ENCODE data around the gene RPL28.

RPL28 gene

DNA sequence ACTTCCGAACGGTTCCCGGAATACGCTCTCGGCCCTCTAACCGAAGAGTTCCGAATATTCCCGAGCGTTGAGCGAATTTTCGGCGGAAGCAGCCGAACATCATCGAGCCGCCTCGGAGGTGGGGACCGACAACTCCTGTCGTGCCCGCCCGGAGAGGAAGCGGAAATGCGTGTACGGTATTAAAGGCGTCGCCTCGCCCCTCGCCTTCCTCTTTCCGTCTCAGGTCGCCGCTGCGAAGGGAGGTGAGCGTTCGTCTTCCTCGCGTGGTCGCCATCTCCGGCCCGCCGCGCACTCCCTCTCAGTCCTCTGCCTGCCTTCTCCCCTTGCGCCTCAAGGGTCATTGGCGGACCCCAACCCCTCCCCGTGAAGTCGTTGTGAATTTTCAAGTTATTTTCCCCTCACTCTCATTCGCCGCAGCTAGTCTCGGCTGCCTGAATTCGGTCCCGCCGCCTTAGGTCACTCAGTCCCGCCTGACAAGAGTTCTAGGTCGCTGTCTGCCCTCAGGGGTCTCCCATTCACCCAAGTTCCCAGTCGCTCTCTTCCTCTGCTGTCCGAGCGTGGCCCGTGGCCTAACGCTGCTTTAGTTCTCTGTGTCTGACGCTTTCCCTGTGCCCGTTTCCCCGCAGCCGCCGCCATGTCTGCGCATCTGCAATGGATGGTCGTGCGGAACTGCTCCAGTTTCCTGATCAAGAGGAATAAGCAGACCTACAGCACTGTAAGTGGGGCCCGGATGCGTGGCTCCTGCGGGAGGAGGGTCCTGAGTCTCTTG, at the start of gene RPL28:
TSS of gene RPL28 (plus strand) at position 209 of the 769 bp plus-strand sequence. CDS start at position 635, 426 bp downstream.
- no peaks in the 10 kb centered on the region for H3K9me3 ChIP-seq (ENCODE audit: insufficient read depth, low read length)
- no peak for TF ChIP-seq EZH2phosphoT487 (IDR thresholded peaks at IDR 0.05; ENCODE audit: low read depth)
- TF ChIP-seq, protein P1, sequence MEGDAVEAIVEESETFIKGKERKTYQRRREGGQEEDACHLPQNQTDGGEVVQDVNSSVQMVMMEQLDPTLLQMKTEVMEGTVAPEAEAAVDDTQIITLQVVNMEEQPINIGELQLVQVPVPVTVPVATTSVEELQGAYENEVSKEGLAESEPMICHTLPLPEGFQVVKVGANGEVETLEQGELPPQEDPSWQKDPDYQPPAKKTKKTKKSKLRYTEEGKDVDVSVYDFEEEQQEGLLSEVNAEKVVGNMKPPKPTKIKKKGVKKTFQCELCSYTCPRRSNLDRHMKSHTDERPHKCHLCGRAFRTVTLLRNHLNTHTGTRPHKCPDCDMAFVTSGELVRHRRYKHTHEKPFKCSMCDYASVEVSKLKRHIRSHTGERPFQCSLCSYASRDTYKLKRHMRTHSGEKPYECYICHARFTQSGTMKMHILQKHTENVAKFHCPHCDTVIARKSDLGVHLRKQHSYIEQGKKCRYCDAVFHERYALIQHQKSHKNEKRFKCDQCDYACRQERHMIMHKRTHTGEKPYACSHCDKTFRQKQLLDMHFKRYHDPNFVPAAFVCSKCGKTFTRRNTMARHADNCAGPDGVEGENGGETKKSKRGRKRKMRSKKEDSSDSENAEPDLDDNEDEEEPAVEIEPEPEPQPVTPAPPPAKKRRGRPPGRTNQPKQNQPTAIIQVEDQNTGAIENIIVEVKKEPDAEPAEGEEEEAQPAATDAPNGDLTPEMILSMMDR (IDR thresholded peaks at IDR 0.05; ENCODE audit: low read depth, low read length): no peak
- H3K4me2 ChIP-seq (ENCODE audit: low read length): peak within 1 kb of the TSS; percentile 99
- peak within 1 kb of the TSS; percentile 81 for H3K4me3 ChIP-seq (ENCODE audit: low read length)
- H3K27ac ChIP-seq (ENCODE audit: low read length): peak within 1 kb of the TSS; percentile 89
- peaks cover 49% of the 10 kb centered on the region for H4K20me1 ChIP-seq (ENCODE audit: insufficient read depth, low read length)
- H3K27me3 ChIP-seq (ENCODE audit: low read depth, low read length): no peaks in the 10 kb centered on the region
- peaks cover 66% of the 10 kb centered on the region for H3K79me2 ChIP-seq (ENCODE audit: low read length)
- H3K4me1 ChIP-seq (ENCODE audit: low read length): peaks cover 31% of the 10 kb centered on the region
- peaks cover 58% of the 10 kb centered on the region for H3K36me3 ChIP-seq (replicated peaks; ENCODE audit: low read depth, low read length)
- H2AFZ ChIP-seq (ENCODE audit: low read depth, low read length): peak within 1 kb of the TSS; percentile 85
- peak within 1 kb of the TSS; percentile 94 for H3K9ac ChIP-seq (ENCODE audit: low read length)

- Histone ChIP-seq H3K27ac (ENCODE audit: low read length) (no peak overlapping the region), H3K27me3 (ENCODE audit: low read depth, low read length) (peaks cover 20% of the 10 kb centered on the region; the same call in 1 of the 2 replicates), H2AFZ (ENCODE audit: low read depth, low read length) (no peak overlapping the region), H4K20me1 (ENCODE audit: insufficient read depth, low read length) (no peaks in the 10 kb centered on the region), H3K79me2 (ENCODE audit: low read length) (peaks cover 8% of the 10 kb centered on the region; the same call in 1 of the 2 replicates), H3K9me3 (ENCODE audit: insufficient read depth, low read length) (no peaks in the 10 kb centered on the region), H3K36me3 (replicated peaks; ENCODE audit: low read depth, low read length) (no peaks in the 10 kb centered on the region), H3K4me2 (ENCODE audit: low read length) (no peak overlapping the region), H3K4me3 (ENCODE audit: low read length) (no peak overlapping the region), H3K9ac (ENCODE audit: low read length) (no peak overlapping the region), H3K4me1 (ENCODE audit: low read length) (peaks cover 7% of the 10 kb centered on the region; the same call in 1 of the 2 replicates)
- no peak for TF ChIP-seq EZH2phosphoT487 (IDR thresholded peaks at IDR 0.05; ENCODE audit: low read depth)
- TF ChIP-seq, protein P1 (IDR thresholded peaks at IDR 0.05; ENCODE audit: low read depth, low read length): no peak
Measured at GRCh38 chr19:55336101-55336500, 49.6 kb upstream of the RPL28 start.

DNA sequence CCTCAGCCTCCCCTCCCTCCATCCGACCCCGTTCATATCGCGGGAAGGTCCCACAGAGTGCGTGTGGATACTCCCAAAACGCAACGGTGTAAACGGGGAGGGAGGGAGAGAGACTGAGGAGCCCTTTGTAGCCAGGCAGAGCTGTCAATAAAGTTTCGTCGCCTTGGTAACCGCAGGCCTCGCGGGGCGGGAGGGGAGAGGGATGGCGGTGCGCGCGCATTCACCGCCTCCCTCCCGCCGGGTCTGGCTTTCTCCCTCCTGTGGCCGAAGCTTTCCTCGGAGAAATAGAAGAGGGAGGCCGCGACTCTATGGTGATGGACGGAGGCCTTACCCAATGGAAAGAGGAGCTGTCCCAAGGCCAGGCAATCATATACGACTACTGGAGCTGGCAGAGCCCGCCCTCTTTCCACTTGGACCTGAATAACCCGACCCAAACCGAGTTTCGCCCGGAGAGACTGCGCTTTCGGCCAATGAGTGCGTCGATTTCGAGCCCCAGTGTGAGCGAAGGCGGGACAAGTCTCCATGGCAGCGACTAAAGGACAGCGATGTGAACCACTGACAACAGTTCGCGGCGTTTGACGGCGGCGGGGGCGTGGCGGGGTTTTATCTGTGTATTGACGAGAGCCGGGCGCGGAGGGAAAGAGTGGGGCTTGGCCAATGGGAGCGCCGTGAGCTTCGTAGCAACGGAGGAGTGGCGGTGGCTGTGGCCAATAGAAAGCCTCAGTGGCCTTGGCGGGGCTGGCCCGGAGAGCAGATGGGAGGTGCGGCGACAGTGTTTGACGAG, 46.4 kb upstream of the RPL28 start, which contains the start of gene KMT5C:
TSS of gene KMT5C (plus strand) at position 772 of the 784 bp plus-strand sequence. CDS start 2,061 bp downstream, outside the sequence.
- peak within 1 kb of the TSS; percentile 100 for H2AFZ ChIP-seq (ENCODE audit: low read depth, low read length)

More for the DNA sequence above, 46.4 kb upstream of the RPL28 start, which contains the start of gene KMT5C:
- no peaks in the 10 kb centered on the region for H3K9me3 ChIP-seq (ENCODE audit: insufficient read depth, low read length)
- peaks cover 9% of the 10 kb centered on the region; the same call in 1 of the 2 replicates for H3K4me1 ChIP-seq (ENCODE audit: low read length)
- H3K9ac ChIP-seq (ENCODE audit: low read length): peak within 1 kb of the TSS; percentile 94
- H3K4me3 ChIP-seq (ENCODE audit: low read length): peak within 1 kb of the TSS; percentile 96
- peaks cover 8% of the 10 kb centered on the region; the same call in 1 of the 2 replicates for H3K27me3 ChIP-seq (ENCODE audit: low read depth, low read length)
- peak within 1 kb of the TSS; percentile 96 for H3K4me2 ChIP-seq (ENCODE audit: low read length)
- peak within 1 kb of the TSS; percentile 63 for H3K27ac ChIP-seq (ENCODE audit: low read length)
- no peaks in the 10 kb centered on the region for H4K20me1 ChIP-seq (ENCODE audit: insufficient read depth, low read length)
- TF ChIP-seq EZH2phosphoT487 (IDR thresholded peaks at IDR 0.05; ENCODE audit: low read depth): no peak
- TF ChIP-seq, protein P1 (IDR thresholded peaks at IDR 0.05; ENCODE audit: low read depth, low read length): no peak
- peaks cover 5% of the 10 kb centered on the region for H3K36me3 ChIP-seq (replicated peaks; ENCODE audit: low read depth, low read length)
- peaks cover 8% of the 10 kb centered on the region; the same call in 1 of the 2 replicates for H3K79me2 ChIP-seq (ENCODE audit: low read length)
